ENCODE results near the gene UPF2. TPM values are rescaled to one million over a fixed set of nuclear protein-coding genes. Genes with fewer than 3 reads are reported as not detected.

The UPF2 gene
- total and polyA plus RNA-seq, 2 of the 13 experiments (the other 11 are each of a cell fraction or from before 2014, with no cell fraction given) = 6.2 to 14.5 TPM

- TF ChIP-seq MXI1 (IDR thresholded peaks at IDR 0.05; ENCODE audit: borderline replicate concordance, low read depth, low read length) (peak; percentile 97; the same call in 2 of the 3 replicates), IRF9 (CRISPR knock-in tag; IDR thresholded peaks at IDR 0.05; ENCODE audit: borderline replicate concordance) (peak; percentile 36; the same call in 1 of the 2 replicates), YY1 (IDR thresholded peaks at IDR 0.05; ENCODE audit: insufficient read depth, insufficient replicate concordance, low read depth, low read length) (no peak), KDM5A (IDR thresholded peaks at IDR 0.05; ENCODE audit: borderline replicate concordance, low read length) (no peak), PATZ1 (CRISPR knock-in tag; IDR thresholded peaks at IDR 0.05) (peak; percentile 59), MYC (CRISPR knock-in tag; IDR thresholded peaks at IDR 0.05; ENCODE audit: borderline replicate concordance) (peak; percentile 89), ZNF605 (CRISPR knock-in tag; IDR thresholded peaks at IDR 0.05) (peak; percentile 65), DNMT1 (CRISPR knock-in tag; IDR thresholded peaks at IDR 0.05) (no peak), KAT2B (IDR thresholded peaks at IDR 0.05; ENCODE audit: borderline replicate concordance, low read depth, low read length) (no peak), ZFP62 (CRISPR knock-in tag; IDR thresholded peaks at IDR 0.05) (no peak), ZNF687 (CRISPR knock-in tag; IDR thresholded peaks at IDR 0.05) (peak; percentile 87), NFKB2 (CRISPR knock-in tag; IDR thresholded peaks at IDR 0.05; ENCODE audit: borderline replicate concordance) (peak; percentile 87; the same call in 1 of the 2 replicates), ZFP36 (IDR thresholded peaks at IDR 0.05; ENCODE audit: borderline replicate concordance, low read depth, low read length, partially characterized antibody) (no peak), IKZF5 (CRISPR knock-in tag; IDR thresholded peaks at IDR 0.05) (peak; percentile 89)
- TF ChIP-seq, protein P1, sequence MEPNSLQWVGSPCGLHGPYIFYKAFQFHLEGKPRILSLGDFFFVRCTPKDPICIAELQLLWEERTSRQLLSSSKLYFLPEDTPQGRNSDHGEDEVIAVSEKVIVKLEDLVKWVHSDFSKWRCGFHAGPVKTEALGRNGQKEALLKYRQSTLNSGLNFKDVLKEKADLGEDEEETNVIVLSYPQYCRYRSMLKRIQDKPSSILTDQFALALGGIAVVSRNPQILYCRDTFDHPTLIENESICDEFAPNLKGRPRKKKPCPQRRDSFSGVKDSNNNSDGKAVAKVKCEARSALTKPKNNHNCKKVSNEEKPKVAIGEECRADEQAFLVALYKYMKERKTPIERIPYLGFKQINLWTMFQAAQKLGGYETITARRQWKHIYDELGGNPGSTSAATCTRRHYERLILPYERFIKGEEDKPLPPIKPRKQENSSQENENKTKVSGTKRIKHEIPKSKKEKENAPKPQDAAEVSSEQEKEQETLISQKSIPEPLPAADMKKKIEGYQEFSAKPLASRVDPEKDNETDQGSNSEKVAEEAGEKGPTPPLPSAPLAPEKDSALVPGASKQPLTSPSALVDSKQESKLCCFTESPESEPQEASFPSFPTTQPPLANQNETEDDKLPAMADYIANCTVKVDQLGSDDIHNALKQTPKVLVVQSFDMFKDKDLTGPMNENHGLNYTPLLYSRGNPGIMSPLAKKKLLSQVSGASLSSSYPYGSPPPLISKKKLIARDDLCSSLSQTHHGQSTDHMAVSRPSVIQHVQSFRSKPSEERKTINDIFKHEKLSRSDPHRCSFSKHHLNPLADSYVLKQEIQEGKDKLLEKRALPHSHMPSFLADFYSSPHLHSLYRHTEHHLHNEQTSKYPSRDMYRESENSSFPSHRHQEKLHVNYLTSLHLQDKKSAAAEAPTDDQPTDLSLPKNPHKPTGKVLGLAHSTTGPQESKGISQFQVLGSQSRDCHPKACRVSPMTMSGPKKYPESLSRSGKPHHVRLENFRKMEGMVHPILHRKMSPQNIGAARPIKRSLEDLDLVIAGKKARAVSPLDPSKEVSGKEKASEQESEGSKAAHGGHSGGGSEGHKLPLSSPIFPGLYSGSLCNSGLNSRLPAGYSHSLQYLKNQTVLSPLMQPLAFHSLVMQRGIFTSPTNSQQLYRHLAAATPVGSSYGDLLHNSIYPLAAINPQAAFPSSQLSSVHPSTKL (CRISPR knock-in tag; IDR thresholded peaks at IDR 0.05) = peak; percentile 56; the same call in 1 of the 2 replicates
Observed at GRCh38 chr10:11874568-11875493, 167.8 kb downstream of the UPF2 start (continued).
